Astrocyte (in vitro differentiated cells and primary cell): ENCODE results near the gene LRRK1. TPM values are rescaled to one million over a fixed set of nuclear protein-coding genes. Genes with fewer than 3 reads are reported as not detected.

ENCODE experiments used
- DNase-seq: peaks from one replicate; pipeline ENCODE4 v3.0.0-alpha.2; 2010; ENCODE audit warnings: low read depth
- FAIRE-seq: peaks from 2 replicates; lab custom pipeline; 2011; peaks lifted over from hg19 to GRCh38; lab: Jason Lieb, UNC
- H2AFZ ChIP-seq: 2 replicates; pipeline ENCODE4 v1.6.0; 2012; ENCODE audit warnings: low read depth, low read length, inconsistent platforms
- H3K27ac ChIP-seq: 2 replicates; pipeline ENCODE4 v1.5.1; 2011; ENCODE audit warnings: low read depth, low read length, inconsistent platforms
- H3K27me3 ChIP-seq: 2 replicates; pipeline ENCODE4 v1.6.0; 2011; ENCODE audit warnings: low read length, inconsistent platforms; ENCODE audit not compliant: insufficient read depth
- H3K36me3 ChIP-seq: 2 replicates; pipeline ENCODE4 v1.5.1; 2011; ENCODE audit warnings: low read length, inconsistent platforms; ENCODE audit not compliant: insufficient read depth
- H3K4me1 ChIP-seq: 2 replicates; pipeline ENCODE4 v1.5.1; 2011; ENCODE audit warnings: low read length, inconsistent platforms; ENCODE audit not compliant: insufficient read depth
- H3K4me2 ChIP-seq: 2 replicates; pipeline ENCODE4 v1.6.0; 2012; ENCODE audit warnings: low read length, inconsistent platforms
- H3K4me3 ChIP-seq: 2 replicates; pipeline ENCODE4 v1.5.1; 2011; ENCODE audit warnings: low read depth, mild to moderate bottlenecking, low read length, inconsistent platforms; ENCODE audit not compliant: insufficient read depth
- H3K79me2 ChIP-seq: 2 replicates; pipeline ENCODE4 v1.6.0; 2012; ENCODE audit warnings: mild to moderate bottlenecking, low read length, inconsistent platforms; ENCODE audit not compliant: insufficient read depth
- H3K9ac ChIP-seq: 2 replicates; pipeline ENCODE4 v1.6.0; 2012; ENCODE audit warnings: mild to moderate bottlenecking, low read length, inconsistent platforms
- H3K9me3 ChIP-seq: 2 replicates; pipeline ENCODE4 v1.5.1; 2012; ENCODE audit warnings: low read depth, mild to moderate bottlenecking, low read length, inconsistent platforms; ENCODE audit not compliant: insufficient read depth
- H4K20me1 ChIP-seq: 2 replicates; pipeline ENCODE4 v1.6.0; 2012; ENCODE audit warnings: low read length, inconsistent platforms; ENCODE audit not compliant: insufficient read depth
- H3K27ac Mint-ChIP-seq: one replicate; pipeline ENCODE4 v1.8.0; 2021; ENCODE audit warnings: mild to moderate bottlenecking, mixed read lengths; ENCODE audit not compliant: unreplicated experiment
- H3K27me3 Mint-ChIP-seq: one replicate; pipeline ENCODE4 v1.8.0; 2021; ENCODE audit warnings: low read depth, mixed read lengths; ENCODE audit not compliant: unreplicated experiment
- H3K36me3 Mint-ChIP-seq: one replicate; pipeline ENCODE4 v1.8.0; 2021; ENCODE audit warnings: low read depth, mixed read lengths; ENCODE audit not compliant: unreplicated experiment
- H3K4me1 Mint-ChIP-seq: one replicate; pipeline ENCODE4 v1.8.0; 2021; ENCODE audit warnings: low read depth, mixed read lengths; ENCODE audit not compliant: unreplicated experiment
- H3K4me3 Mint-ChIP-seq: one replicate; pipeline ENCODE4 v1.8.0; 2021; ENCODE audit warnings: mild to moderate bottlenecking, moderate library complexity, mixed read lengths; ENCODE audit not compliant: unreplicated experiment
- H3K9me3 Mint-ChIP-seq: one replicate; pipeline ENCODE4 v1.8.0; 2021; ENCODE audit warnings: mild to moderate bottlenecking, mixed read lengths; ENCODE audit not compliant: unreplicated experiment
- CTCF ChIP-seq: IDR thresholded peaks from 2 replicates; pipeline ENCODE4 v1.5.1; 2011; ENCODE audit warnings: low read depth, mild to moderate bottlenecking, inconsistent platforms, low read length, moderate library complexity; ENCODE audit not compliant: insufficient read depth
- EZH2 ChIP-seq: IDR thresholded peaks from 2 replicates; pipeline ENCODE4 v1.6.1; 2012; ENCODE audit warnings: mild to moderate bottlenecking, low read length, inconsistent platforms; ENCODE audit not compliant: insufficient read depth
- total RNA-seq: library from RNA; stranded (reverse); gene quantifications from 2 replicates; pipeline ENCODE4 v1.2.1, GENCODE V29; 2021

Gene LRRK1
- total RNA-seq, 1 donor from 2014 or later = 0.41 TPM

GRCh38 chr15:100999369-100999768 is 80.2 kb downstream of the LRRK1 start:
- TF ChIP-seq EZH2 (no peak), CTCF (no peak)
- no peaks in the 10 kb centered on the region for H3K9me3 Mint-ChIP-seq
- H3K4me1 Mint-ChIP-seq = peaks cover 3% of the 10 kb centered on the region
- H3K27ac Mint-ChIP-seq = no peak overlapping the region
- no peak overlapping the region for H2AFZ ChIP-seq
- no peaks in the 10 kb centered on the region for H3K4me1 ChIP-seq
- no peaks in the 10 kb centered on the region for H3K36me3 ChIP-seq
- FAIRE-seq (peak; percentile 45), DNase-seq (peak; percentile 40)
- no peaks in the 10 kb centered on the region for H3K79me2 ChIP-seq
- no peaks in the 10 kb centered on the region for H3K36me3 Mint-ChIP-seq
- H4K20me1 ChIP-seq = no peaks in the 10 kb centered on the region
- H3K9me3 ChIP-seq = no peaks in the 10 kb centered on the region
- peaks cover 34% of the 10 kb centered on the region for H3K27me3 Mint-ChIP-seq
- no peak overlapping the region for H3K9ac ChIP-seq
- no peak overlapping the region for H3K4me2 ChIP-seq
- H3K27me3 ChIP-seq = peaks cover 3% of the 10 kb centered on the region
- H3K4me3 ChIP-seq = no peak overlapping the region
- H3K27ac ChIP-seq = no peak overlapping the region
- no peak overlapping the region for H3K4me3 Mint-ChIP-seq

- peaks cover 3% of the 10 kb centered on the region for H3K27me3 ChIP-seq
- H3K4me2 ChIP-seq = no peak overlapping the region
- Mint-ChIP-seq H3K4me1 (peaks cover 3% of the 10 kb centered on the region), H3K27me3 (peaks cover 25% of the 10 kb centered on the region), H3K36me3 (no peaks in the 10 kb centered on the region), H3K4me3 (no peak overlapping the region), H3K9me3 (peaks cover 7% of the 10 kb centered on the region), H3K27ac (no peak overlapping the region)
- no peaks in the 10 kb centered on the region for H3K4me1 ChIP-seq
- H3K27ac ChIP-seq = no peak overlapping the region
- H3K36me3 ChIP-seq = no peaks in the 10 kb centered on the region
- no peaks in the 10 kb centered on the region for H3K79me2 ChIP-seq
- H3K9ac ChIP-seq = no peak overlapping the region
- peak; percentile 60 for DNase-seq
- no peak overlapping the region for H3K4me3 ChIP-seq
- TF ChIP-seq CTCF (no peak), EZH2 (no peak)
- no peak overlapping the region for H2AFZ ChIP-seq
- no peak for FAIRE-seq
- H4K20me1 ChIP-seq = no peaks in the 10 kb centered on the region
- H3K9me3 ChIP-seq = no peaks in the 10 kb centered on the region
These were observed 81.1 kb downstream of the LRRK1 start for GRCh38 chr15:101000271-101000681.

GRCh38 chr15:101001056-101001455 is 81.9 kb downstream of the LRRK1 start:
- DNase-seq (no peak), FAIRE-seq (no peak)
- Histone ChIP-seq H3K9me3 (no peaks in the 10 kb centered on the region), H2AFZ (no peak overlapping the region), H3K79me2 (no peaks in the 10 kb centered on the region), H3K36me3 (no peaks in the 10 kb centered on the region), H3K27ac (no peak overlapping the region), H4K20me1 (no peaks in the 10 kb centered on the region), H3K27me3 (peaks cover 3% of the 10 kb centered on the region), H3K4me1 (no peaks in the 10 kb centered on the region), H3K9ac (no peak overlapping the region), H3K4me3 (no peak overlapping the region), H3K4me2 (no peak overlapping the region)
- Mint-ChIP-seq H3K27me3 (peaks cover 21% of the 10 kb centered on the region), H3K4me1 (peaks cover 3% of the 10 kb centered on the region), H3K36me3 (no peaks in the 10 kb centered on the region), H3K27ac (no peak overlapping the region), H3K4me3 (no peak overlapping the region), H3K9me3 (peaks cover 13% of the 10 kb centered on the region)
- TF ChIP-seq EZH2 (no peak), CTCF (no peak)
